HG03521 (cell line): ENCODE measurements around the gene ALX4.

Source experiments
- ATAC-seq: cut with Tn5 transposase; IDR thresholded peaks from one replicate; pipeline ENCODE4 v1.9.1; 2021; ENCODE audit warnings: mild to moderate bottlenecking, moderate library complexity; ENCODE audit not compliant: unreplicated experiment

Gene ALX4

GRCh38 chr11:44316659-44317240, 6.8 kb upstream of the ALX4 start:
- ATAC-seq = no peak

GRCh38 chr11:44315947-44316658, 6.2 kb upstream of the ALX4 start:
- ATAC-seq = no peak

DNA sequence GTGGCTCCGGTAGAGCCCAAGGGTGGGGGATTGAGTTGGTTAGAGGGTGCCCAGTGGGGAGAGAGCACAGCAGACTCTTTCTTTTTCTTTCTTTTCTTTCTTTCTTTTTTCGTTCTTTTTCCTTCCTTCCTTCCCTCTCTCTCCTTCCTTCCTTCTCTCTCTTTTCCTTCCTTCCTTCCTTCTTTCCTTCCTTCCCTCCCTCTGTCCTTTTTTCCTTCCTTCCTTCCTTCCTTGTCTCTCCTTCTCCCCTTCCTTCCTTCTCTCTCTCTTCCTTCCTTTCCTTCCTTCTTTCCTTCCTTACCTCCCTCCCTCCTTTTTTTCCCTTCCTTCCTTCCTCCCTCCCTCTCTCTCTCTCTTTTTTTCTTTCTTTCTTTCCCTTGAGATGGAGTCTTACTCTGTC, 4.8 kb upstream of the ALX4 start:
- ATAC-seq = no peak

DNA sequence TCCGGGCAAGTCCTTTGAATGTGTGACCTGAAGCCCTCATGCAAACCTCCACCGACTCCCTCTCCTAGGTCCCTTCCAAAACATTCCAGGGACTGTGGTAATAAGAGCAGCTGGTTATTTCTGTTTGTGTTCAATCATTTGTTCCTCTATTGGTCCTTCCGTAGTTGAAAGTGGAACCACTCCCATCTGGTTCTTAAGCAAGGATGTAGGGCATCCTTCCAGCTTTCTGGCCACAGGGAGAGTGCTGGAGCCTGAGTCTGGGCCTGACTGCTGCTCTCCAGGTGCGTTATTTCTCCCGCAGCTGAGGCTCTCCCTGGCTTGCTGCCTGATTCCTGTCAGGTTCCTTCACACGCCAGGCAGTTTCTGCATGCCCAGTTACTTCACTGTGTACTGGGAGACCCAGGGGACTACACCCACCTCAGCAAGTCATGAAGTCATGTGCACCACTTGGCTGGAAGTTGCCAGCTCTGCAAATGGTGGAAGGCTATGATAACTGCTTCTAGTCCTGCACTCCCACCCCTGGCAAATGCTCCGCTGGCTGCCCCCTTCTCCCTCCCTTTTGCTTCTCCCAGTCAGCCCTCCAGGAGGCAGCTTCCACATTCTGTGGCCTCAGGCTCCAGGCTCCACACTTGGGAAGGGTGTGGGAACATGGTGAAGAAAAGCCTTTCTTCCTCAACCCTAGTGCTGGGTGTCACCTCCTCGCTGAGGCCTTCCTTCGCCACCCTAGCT, 4.0 kb upstream of the ALX4 start:
- no peak for ATAC-seq

- no peak for ATAC-seq
Observed at GRCh38 chr11:44312876-44313275, 2.9 kb upstream of the ALX4 start.

DNA sequence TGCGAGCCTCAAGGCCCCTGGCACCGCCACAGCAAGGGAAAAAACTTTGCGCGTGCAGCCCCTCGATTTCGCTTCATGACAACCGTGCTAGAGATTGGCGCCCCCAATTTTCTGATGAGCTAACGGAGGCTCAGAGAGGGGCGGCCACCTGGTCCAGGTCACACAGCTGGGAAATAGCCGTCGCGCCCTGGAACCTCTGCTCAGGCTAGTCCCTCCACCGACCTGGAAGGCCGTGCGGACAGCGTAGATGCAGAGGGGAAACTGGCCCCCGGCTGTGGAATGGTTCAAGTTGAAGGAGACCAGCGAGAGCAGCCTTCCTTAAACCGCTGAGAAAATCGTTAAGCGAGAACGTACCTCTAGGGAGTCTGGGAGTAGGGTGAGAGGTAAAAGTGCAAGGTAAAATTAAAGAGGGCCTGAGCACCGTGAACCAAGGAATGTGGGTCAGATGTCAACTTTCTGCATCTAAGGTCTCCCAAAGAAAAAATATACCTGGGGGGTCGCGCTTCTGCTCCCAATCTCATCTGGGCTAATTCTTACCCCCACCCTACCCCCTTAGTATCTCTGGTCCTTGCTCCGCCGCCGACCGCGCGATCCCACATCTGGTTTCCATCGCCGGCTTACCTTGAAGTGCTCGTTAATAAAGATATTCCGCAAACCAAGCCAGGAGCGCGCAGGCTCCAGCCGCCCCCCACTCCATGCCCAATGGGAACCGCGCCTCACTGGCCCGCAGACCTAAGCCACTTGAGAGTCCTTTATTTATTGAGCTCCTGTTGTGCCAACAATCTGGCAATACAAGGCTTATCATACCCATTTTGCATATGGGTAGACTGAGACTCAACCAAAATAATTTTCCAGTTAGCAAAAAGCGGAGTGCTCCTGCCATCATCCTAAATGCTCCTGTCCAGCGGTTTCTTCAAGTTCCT, 1.7 kb upstream of the ALX4 start:
- ATAC-seq = no peak

DNA sequence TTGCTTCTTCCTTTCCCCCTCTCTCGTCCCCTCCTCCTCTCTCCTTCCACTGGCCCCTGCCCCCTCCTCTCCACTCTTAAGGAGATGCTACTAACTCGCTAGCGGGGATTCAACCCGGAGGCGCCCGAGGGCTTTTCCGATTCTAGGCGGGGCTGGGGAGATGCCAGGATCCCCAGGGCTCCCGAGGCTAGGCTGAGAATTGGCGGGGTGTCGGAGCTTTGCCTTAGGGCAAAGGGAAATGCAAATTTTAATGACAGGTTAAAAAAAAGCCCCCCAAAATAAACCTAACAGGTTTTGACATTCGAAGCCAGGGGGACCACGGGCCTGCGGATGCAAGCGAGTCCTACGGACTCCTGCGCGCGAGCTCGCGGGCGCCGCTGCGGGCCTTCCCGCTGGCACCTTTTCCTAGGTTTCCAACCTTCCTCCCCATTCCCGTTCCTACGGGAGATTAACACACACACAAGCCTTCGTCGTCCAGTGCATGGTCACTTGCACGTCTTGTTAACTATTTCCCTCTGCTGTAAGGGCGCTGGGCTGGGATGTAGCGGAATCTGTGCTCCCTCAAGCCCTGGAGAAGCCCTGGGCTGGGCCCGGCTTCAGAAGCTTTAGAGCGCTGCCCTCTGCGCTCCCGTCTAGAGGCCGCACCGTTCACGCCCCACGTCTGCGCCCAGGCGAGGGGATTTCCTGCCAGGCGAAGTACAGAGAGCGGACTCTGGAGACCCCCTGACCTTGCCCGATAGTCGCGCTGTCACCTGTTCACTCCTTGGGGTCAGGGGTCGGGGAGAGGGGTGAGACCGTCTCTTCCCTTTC, 729 bp upstream of the ALX4 start:
- no peak for ATAC-seq

DNA sequence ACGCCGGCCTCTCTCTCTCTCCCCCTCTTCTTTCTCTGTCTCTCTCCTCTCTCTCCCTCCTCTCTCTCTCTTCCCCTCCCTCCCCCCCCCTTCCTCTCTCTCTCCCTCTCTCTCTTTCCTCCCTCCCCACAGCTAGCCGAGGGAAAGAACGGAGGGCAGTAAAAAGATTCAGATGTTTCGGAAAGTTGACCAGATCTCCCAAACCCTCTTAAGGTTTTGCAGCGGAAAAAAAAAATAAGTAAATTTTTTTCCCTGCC, 195 bp upstream of the ALX4 start:
- ATAC-seq = no peak

- no peak for ATAC-seq
Observed at GRCh38 chr11:44308923-44309477, 939 bp downstream of the ALX4 start.

- no peak for ATAC-seq
Observed at GRCh38 chr11:44308256-44308922, 1.6 kb downstream of the ALX4 start.

DNA sequence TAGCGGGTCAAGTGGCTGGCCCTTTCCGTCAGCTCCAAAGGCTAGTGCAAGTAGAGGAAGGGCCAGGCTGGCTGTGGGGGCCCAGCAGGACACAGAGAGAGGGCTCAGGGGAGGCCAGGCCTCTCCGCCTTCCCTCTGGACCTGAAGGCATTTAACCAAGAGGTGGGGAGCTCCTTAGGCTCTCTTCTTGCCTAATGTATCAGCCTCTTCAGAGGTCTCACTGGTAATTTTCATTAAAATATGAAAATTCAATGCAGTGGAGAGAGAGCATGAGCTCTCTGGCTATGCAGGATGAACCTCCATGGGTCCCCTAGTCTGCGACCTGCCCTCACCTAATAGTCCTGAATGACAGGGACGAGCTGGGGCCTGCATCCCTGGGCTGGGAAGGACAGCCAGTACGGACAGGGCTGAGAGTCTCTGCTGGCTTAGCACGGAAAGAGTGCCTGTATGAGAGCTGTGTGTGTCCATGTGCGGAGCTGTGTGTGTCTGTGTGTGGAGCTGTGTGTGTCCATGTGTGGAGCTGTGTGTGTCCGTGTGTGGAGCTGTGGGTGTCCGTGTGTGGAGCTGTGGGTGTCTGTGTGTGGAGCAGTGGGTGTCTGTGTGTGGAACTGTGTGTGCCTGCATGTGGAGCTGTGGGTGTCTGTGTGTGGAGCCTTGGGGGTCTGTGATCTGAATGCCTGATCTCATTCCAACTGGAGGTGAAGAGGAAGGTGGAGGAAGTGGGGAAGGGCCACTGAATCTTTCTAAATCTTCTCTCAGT, 2.4 kb downstream of the ALX4 start:
- ATAC-seq = no peak

DNA sequence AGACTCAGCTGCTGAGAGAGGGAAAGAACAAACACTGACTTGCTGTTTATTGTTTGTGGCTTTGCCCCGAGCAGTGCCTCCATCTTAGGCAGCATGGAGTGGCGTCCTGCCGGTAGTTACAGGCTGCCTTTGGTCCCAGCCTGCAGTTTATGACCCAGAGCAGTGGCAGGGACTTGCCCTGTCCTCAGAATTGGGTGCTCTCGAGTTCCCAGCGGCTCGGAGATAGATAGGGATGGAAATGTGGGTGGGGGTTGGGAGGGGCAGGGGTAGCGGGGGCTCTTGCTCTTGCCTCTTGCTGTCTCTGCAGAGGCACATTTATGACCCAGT, 3.1 kb downstream of the ALX4 start:
- ATAC-seq = no peak

- no peak for ATAC-seq
Observed at GRCh38 chr11:44306052-44306917, 3.7 kb downstream of the ALX4 start.

DNA sequence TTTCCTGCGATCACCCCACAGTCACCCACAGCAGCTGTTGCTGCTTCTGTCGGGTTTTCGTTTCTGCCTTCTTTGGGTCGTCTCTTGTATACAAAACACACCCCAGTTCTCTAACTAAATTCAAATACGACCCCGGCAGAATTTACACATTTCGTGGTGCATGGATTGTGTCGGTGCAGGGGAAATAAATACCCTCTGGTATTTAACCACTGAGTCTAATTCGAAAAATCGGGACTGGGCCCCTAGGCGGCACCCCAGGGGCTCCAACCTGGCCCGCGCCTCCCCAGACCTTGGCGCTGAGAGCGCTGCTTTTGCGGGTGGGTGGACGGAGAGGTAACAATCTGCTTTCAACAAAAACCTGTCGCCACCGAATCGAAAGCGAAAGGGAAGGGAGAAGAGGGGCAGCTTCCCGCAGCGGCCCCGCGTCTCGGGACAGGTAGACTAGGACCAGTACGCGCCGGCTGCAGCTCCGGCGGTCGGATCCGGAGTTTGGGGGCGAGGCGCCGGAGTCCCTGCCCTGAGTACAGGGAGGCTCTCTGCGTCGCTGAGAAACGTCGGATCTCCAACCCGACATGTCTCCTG, 4.4 kb downstream of the ALX4 start:
- no peak for ATAC-seq

DNA sequence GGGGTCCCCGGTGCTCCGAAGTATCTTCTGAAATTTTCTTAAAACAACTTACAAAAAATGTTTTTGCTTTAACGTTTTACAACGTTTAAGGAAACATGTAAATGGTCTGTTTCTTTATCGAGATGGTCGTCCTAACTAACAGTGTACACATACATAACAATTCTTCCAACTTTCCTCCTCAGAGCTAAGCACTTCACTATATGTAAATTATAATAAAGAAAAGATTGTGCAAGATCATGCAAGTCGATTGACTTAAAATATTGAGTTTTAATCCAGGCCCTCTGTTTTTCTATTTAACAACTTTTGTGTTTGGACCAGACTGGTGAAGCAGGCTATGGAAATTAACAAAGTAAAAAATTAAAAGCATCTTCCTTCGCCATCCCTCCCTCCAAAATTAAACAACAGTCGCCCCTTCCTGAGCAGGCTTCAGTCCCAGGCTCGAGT, 4.9 kb downstream of the ALX4 start:
- no peak for ATAC-seq

DNA sequence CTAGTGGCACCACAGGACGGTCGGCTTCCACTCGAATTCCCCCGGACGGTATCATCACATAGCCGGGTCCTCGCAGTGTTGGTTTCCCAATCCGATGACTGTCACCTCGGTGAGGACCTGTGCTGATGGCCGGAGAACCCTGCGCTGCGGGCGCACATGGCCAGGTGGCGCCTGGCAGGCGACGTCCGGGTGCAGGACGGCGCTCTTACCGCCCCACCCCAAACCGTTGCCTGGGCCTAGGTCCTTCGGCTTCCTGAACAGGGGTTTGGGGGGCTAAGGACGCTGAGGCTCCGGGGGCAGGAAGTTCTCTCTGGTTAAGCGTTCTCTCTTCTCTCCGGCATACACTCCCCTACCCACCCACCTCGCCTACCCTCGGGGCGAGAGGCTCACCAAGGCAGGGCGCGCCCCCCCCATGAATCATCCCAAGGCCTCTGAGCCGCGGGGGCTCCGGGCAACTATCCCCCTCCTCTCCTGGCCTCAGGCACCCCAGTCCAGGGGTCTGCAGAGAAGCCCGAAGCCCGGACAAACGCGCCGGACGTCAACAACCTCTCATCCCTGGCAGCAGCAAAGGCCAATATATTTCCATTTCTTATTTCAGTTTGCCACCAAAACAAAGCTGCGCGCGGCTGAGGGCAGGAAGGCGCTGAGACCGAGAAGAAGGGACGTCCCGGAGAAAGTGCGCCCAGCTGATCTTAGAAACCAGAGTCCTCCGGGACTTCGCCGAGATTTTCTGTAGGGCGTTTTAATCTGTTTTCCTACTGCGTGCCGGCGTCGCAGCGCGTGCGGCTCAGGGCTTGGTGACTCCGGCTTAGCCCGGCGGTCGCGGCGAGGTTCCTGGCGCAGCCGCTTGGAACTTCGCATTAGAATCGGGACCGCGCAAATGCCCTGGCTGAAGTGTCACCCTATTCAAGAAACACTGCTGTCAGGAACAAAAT, 5.6 kb downstream of the ALX4 start:
- no peak for ATAC-seq
